Activated CD4-positive, alpha-beta T cell treated with anti-CD3 and anti-CD28 coated beads, Interleukin-2, amount 50 U/mL, for 24 hours (primary cell): ENCODE results near the gene ZCRB1.
A peak's percentile ranks its signal among the peaks of the same experiment; 100 is the strongest.
"Not testable (repeated sequence)": the region's sequence is repeated elsewhere in the genome, so short reads cannot be mapped to it uniquely, and the experiment has no call there.

Source experiments
- DNase-seq, 2 donors: peaks; one replicate each; pipeline ENCODE4 v3.0.0-alpha.2; 2020; ENCODE audit warnings: low read depth in 1 of 2, low spot score in 1 of 2

The ZCRB1 gene

GRCh38 chr12:42325653-42326474 is at the start of gene ZCRB1, which contains the start of gene PPHLN1:
Gene ZCRB1 (minus strand): TSS chr12:42326094. CDS start chr12:42324102, 1,992 bp downstream.
Gene PPHLN1 (plus strand): TSS chr12:42326167. CDS start chr12:42335903, 9,736 bp downstream.
- peak; percentile 59 to 72 for DNase-seq

- no peak for DNase-seq
Measured at GRCh38 chr12:42373669-42374068, 47.8 kb upstream of the ZCRB1 start.

DNA sequence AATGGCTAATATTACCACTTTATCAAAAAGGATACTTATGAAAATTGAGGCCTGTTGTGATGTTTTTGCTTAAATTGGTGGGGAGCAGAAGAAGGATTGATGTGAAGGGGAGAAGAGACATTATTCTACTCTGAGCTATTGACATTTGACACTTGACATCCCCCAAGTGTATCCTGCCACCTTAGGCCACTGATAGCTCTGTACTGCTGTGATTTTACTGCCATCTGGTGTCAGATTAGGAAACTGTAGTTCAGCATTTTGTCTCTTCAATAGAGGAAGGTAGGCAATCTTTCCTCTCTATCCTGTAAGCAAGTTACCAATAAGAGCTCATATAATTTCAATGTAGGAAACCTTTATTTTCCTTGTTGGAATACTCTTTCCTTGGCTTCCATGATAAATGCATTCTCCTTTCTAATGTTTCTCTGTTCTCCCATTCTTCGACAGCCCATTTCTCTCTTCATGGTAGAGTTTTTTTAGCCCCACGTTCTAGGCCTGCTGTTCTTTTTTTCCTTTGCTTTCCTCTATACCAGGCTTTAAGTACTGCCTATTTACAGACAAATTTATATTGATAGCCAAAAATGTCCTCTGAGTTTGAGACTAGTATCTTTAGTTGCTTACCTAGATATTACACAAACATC is 46.4 kb upstream of the ZCRB1 start:
- peak in 1 of 2 donors; percentile 25 for DNase-seq

GRCh38 chr12:42370013-42370412 is 44.1 kb upstream of the ZCRB1 start:
- no peak for DNase-seq

DNA sequence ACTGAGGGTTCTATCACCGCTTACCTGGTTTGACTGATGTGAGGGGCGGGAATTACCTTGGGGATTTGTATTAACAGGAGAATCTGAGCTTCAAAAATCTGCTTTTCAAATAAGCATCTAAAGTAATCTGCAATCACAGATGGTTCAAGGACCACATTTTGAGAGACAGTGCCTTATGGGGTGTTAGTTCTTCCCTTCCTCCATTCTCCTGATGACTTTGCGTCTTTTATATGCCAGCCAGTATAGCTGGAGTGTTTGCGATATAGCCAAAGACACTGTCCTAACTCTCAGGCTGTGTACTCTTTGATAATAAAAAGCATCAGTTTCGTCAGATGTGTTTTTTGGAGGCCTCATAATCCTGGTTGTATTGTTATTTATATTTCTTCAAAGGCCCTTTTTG is 39.6 kb upstream of the ZCRB1 start:
- no peak for DNase-seq

- no peak for DNase-seq
Measured at GRCh38 chr12:42364692-42365091, 38.8 kb upstream of the ZCRB1 start.

GRCh38 chr12:42362647-42363260 is 36.9 kb upstream of the ZCRB1 start:
- no peak for DNase-seq

DNA sequence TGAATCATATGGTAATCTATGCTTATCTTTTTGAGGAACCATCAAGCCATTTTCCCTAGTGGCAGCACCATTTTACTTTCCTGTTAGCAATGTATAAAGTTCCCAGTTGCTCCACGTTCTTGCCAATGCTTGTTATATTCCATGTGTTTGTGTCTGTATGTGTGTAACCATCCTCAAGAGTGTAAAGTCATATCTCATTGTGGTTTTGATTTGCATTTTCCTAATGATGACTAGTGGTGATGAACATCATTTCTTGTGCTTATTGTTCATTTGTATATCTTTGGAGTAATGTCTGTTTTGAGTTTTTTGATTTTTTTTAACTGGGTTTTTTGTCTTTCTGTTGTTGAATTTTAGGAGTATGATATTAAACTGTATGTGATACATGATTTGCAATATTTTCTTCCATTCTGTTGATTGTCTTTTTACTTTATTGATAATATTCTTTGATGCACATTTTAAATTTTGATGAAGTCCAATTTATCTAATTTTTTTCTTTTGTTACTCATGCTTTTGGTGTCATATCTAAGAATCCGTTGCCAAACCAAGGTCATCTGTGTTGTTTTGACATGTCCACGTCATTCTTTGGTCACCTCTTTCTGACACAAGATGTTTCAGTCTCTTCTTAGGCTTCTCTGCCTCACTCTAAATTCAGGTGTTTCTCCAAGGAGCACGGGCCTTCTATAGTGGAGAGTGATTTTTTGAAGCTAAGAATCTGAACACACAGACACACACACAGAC is 36.2 kb upstream of the ZCRB1 start:
- no peak for DNase-seq

- no peak for DNase-seq
Measured at GRCh38 chr12:42360747-42361403, 35.0 kb upstream of the ZCRB1 start.

- no peak for DNase-seq
Measured at GRCh38 chr12:42356344-42356743, 30.4 kb upstream of the ZCRB1 start.

- not testable (repeated sequence) for DNase-seq
Measured at GRCh38 chr12:42350021-42350407, 24.1 kb upstream of the ZCRB1 start.

DNA sequence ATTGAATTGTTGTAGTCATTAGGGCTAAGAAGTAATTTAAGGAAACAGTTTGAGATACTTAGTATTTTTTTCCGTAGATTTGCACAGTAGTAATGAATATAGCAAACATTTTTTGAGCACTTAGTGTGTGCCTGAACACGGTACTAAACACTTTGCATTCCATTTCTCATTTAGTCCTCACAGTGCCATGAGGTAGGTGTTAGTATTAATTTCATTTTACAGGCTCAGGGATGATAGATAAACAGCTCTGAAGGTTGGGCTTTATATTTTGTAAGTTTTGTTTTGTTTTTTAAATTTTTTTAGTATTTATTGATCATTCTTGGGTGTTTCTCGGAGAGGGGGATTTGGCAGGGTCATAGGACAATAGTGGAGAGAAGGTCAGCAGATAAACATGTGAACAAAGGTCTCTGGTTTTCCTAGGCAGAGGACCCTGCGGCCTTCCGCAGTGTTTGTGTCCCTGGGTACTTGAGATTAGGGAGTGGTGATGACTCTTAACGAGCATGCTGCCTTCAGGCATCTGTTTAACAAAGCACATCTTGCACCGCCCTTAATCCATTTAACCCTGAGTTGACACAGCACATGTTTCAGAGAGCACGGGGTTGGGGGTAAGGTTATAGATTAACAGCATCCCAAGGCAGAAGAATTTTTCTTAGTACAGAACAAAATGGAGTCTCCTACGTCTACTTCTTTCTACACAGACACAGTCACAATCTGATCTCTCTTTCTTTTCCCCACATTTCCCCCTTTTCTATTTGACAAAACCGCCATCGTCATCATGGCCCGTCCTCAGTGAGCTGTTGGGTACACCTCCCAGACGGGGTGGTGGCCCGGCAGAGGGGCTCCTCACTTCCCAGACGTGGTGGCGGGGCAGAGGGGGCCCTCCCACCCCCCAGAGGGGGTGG is 23.5 kb upstream of the ZCRB1 start:
- DNase-seq = not testable (repeated sequence)

DNA sequence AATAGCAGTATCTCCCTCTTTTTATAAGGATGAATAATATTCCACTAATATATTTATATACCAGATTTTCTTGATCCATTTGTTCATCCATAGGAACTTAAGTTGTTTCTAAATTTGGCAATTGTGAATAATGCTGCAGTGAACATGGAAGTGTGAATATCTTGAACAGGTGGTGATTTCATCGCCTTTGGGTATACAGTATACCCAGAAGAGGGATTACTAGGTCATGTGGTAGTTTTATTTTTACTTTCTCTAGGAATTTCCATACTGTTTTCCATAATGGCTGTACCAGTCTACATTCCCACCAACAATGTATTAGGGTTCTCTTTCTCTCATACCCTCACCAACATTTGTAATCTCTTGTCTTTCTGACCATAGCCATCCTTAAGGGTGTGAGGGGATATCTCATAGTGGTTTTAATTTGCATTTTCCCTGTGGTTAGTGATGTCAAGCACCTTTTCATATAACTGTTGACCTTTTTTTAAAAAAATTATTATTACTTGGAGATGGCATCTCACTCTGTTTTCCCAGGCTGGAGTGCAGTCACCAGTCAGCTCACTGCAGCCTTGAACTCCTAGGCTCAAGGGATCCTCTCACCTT is 20.6 kb upstream of the ZCRB1 start:
- DNase-seq = no peak

DNA sequence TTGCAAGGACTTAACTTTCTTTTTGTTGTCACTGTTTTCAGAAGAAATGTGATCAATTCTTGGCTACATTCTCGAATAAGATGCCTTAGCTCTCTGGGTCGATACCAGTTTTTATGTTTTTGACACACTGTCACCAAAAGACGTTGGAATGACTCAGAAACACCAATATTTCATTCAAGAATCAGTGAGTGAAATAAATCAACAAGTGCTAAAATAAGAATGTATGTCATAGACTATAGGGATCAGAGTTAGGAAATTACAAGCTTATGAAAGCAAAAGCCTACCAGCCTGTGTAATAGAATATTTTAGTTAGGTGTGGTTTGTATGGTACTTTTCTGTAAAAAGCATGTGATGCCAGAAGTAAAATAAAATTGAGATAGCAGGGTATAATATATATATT is 17.8 kb upstream of the ZCRB1 start:
- DNase-seq = no peak

- no peak for DNase-seq
Measured at GRCh38 chr12:42342028-42342427, 16.1 kb upstream of the ZCRB1 start.

GRCh38 chr12:42338280-42338679 is 12.4 kb upstream of the ZCRB1 start:
- DNase-seq = no peak

GRCh38 chr12:42336286-42336685 is 10.4 kb upstream of the ZCRB1 start:
- no peak for DNase-seq

DNA sequence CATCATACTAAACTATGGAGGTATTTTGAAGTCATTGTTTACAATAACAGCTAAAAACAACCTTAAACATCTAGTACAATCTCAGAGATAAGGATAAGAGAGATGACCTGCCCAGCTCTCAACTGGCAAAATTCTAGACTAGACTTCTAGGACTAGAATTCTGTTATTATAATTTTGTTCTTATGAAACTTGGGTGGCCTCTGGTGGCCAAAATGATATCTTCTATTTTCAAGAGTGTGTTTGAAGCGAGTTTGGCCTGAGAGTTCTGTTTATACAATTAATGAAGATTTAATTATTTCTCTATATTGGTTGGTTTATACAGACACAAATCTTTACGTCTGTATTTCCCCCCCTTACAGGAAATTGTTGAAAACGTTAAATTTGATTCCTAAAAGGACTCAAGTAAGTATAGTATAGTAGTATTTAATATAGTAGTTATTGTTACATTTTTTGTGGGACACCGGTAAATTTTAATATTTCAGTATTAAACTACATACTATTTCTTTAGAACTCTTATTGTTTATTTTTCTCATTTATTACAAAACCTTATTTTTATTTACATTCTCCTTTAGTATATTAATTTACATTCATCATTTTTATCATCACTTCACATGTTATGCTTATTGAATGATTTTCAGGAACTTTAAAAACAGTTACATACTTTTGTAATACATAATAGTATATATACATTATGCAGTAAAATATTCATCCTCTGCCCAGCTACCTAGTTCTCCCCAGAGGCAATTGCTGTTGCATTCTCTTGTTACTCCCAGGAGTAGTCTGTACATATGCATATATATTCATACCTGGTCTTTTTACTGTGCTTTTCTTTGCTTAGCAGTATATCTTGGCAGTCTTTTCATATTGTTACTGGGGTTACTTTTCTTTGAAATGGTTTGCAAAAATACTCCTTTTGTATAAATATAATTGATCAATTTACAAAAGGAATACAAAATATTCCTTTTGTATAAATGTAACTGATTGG is 6.7 kb upstream of the ZCRB1 start:
- DNase-seq = peak in 1 of 2 donors; percentile 12
